Measurements from ENCODE around the gene GAGE12J. TPM values are rescaled to one million over a fixed set of nuclear protein-coding genes. Genes with fewer than 3 reads are reported as not detected.

GAGE12J gene
- polyA plus RNA-seq, 4 donors: not detected

Other genes with a start within 250 kb of the GAGE12J start
- 10 to 100 TPM in 1 of 4 donors, 1 to 10 TPM in 3; 1.3 to 12.8 (median 5.6) TPM for gene PRAF2, start 248.0 kb upstream of the GAGE12J start, polyA plus RNA-seq
- gene WDR45, start 242.2 kb upstream of the GAGE12J start, polyA plus RNA-seq: 100 to 1,000 TPM in 1 of 4 donors, 10 to 100 TPM in 3; 47.3 to 122 (median 73.1) TPM
- 10 to 100 TPM; 17.6 to 22.2 (median 19.6) TPM for gene GPKOW, start 198.3 kb upstream of the GAGE12J start, polyA plus RNA-seq
- gene MAGIX, start 159.3 kb upstream of the GAGE12J start, polyA plus RNA-seq: 1 to 10 TPM; 3.1 to 10.0 (median 6.4) TPM
- 100 to 1,000 TPM in 2 of 4 donors, 10 to 100 TPM in 2; 47.6 to 189 (median 112) TPM for gene PLP2, start 150.1 kb upstream of the GAGE12J start, polyA plus RNA-seq
- gene PRICKLE3, start 135.7 kb upstream of the GAGE12J start, polyA plus RNA-seq: 1 to 10 TPM; 3.6 to 6.8 (median 5.5) TPM
- 10 to 100 TPM in 1 of 4 donors, 1 to 10 TPM in 3; 2.2 to 33.5 (median 7.0) TPM for gene SYP, start 121.8 kb upstream of the GAGE12J start, polyA plus RNA-seq
- 1 to 10 TPM in 1 of 4 donors, under 1 TPM in 3; 0.22 to 1.7 (median 0.31) TPM for gene CACNA1F, start 88.7 kb upstream of the GAGE12J start, polyA plus RNA-seq
- 10 to 100 TPM; 11.1 to 18.8 (median 12.4) TPM for gene CCDC22, start 86.6 kb upstream of the GAGE12J start, polyA plus RNA-seq
- gene FOXP3, start 57.3 kb upstream of the GAGE12J start, polyA plus RNA-seq: under 1 TPM in 2 of 4 donors, not detected in 2; 0.31 to 0.47 TPM
- 1 to 10 TPM in 3 of 4 donors, under 1 TPM in 1; 0.67 to 3.4 (median 2.3) TPM for gene PPP1R3F, start 52.2 kb upstream of the GAGE12J start, polyA plus RNA-seq
- gene GAGE10, start 18.4 kb upstream of the GAGE12J start, polyA plus RNA-seq: not detected
- gene GAGE13, start 9.5 kb downstream of the GAGE12J start, polyA plus RNA-seq: not detected
- gene GAGE12C, start 210.1 kb downstream of the GAGE12J start, polyA plus RNA-seq: not detected
- not detected for gene GAGE12D, start 219.7 kb downstream of the GAGE12J start, polyA plus RNA-seq
- gene GAGE12E, start 229.3 kb downstream of the GAGE12J start, polyA plus RNA-seq: not detected
- not detected for gene GAGE12F, start 238.8 kb downstream of the GAGE12J start, polyA plus RNA-seq
- gene GAGE12G, start 248.4 kb downstream of the GAGE12J start, polyA plus RNA-seq: not detected